Lower leg skin (tissue), 4 donors: ENCODE data around the gene ZBTB42. TPM values are rescaled to one million over a fixed set of nuclear protein-coding genes. Genes with fewer than 3 reads are reported as not detected.

Experiments used
- DNase-seq, 2 donors: peaks; one replicate each; pipeline ENCODE4 v3.0.0-alpha.2; 2019; ENCODE audit warnings: low spot score in 2 of 2
- H3K4me3 ChIP-seq: fragments of 200-600 bp; sonication (generic); 2 replicates; pipeline ENCODE4 v1.5.1; 2017; ENCODE audit warnings: mild to moderate bottlenecking, low read depth; ENCODE audit not compliant: poor library complexity, severe bottlenecking
- POLR2A ChIP-seq, 2 donors: fragments of 450-650 bp; IDR thresholded peaks; one replicate each; pipeline ENCODE4 v1.6.1; 2016 to 2017; ENCODE audit warnings: antibody characterized with exemption in 2 of 2, mild to moderate bottlenecking in 1 of 2, moderate library complexity in 1 of 2
- WGBS, 2 donors: methylation state at CpG; one replicate each; pipeline ENCODE4 v1.1.5; 2018; 5-methylcytosine and 5-hydroxymethylcytosine counted together
- intact Hi-C: fragments of 100-400 bp; cut with DNase I; formaldehyde crosslinking; loops from one replicate; pipeline ENCODE4 v1.15.0; 2023; ENCODE audit warnings: low total_unique reads
- total RNA-seq, 4 donors: library from RNA; depleted of rRNA; stranded (reverse); fragments of >200 nt; gene quantifications; one replicate each; pipeline ENCODE4 v1.1.0, GENCODE V29; 2016
- TF ChIP-seq, protein P1 (sequence below), 3 donors: fragments of 450-650 bp; IDR thresholded peaks; one replicate each; pipeline ENCODE4 v1.5.1; 2016; ENCODE audit warnings: antibody characterized with exemption in 3 of 3, mild to moderate bottlenecking in 3 of 3, moderate library complexity in 2 of 3

Gene ZBTB42
- total RNA-seq, 4 donors from 2014 or later, result 1.6 to 11.9 (median 8.6) TPM

- H3K4me3 ChIP-seq, result no peak overlapping the region
- no peak for DNase-seq
- WGBS, 2 donors, result 93 to 95% methylated on average over 8 of the region's 8 CpGs
- intact Hi-C loops, result no loop called here
- no peak for TF ChIP-seq POLR2A (IDR thresholded peaks at IDR 0.05)
- TF ChIP-seq, protein P1, sequence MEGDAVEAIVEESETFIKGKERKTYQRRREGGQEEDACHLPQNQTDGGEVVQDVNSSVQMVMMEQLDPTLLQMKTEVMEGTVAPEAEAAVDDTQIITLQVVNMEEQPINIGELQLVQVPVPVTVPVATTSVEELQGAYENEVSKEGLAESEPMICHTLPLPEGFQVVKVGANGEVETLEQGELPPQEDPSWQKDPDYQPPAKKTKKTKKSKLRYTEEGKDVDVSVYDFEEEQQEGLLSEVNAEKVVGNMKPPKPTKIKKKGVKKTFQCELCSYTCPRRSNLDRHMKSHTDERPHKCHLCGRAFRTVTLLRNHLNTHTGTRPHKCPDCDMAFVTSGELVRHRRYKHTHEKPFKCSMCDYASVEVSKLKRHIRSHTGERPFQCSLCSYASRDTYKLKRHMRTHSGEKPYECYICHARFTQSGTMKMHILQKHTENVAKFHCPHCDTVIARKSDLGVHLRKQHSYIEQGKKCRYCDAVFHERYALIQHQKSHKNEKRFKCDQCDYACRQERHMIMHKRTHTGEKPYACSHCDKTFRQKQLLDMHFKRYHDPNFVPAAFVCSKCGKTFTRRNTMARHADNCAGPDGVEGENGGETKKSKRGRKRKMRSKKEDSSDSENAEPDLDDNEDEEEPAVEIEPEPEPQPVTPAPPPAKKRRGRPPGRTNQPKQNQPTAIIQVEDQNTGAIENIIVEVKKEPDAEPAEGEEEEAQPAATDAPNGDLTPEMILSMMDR (IDR thresholded peaks at IDR 0.05), result no peak
These were observed 17.2 kb downstream of the ZBTB42 start for GRCh38 chr14:104817930-104818713.

DNA sequence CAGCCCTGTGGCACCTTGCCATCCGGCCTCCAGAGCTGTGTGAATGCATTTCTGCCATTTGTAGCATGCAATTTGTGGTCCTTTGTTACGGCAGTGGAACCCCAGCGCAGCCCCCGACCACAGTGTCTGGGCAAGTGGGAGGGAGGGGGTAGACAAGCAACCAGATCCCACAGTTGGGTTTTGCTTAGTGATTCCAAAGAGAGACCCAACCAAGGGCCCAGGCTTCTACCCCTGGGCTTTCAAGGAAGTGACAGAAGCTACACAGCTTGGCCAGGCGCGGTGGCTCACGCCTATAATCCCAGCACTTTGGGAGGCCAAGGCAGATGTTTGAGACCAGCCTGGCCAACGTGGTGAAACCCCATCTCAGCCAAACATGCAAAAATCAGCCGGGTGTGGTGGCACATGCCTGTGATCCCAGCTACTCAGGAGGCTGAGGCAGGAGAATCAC lies 17.8 kb downstream of the ZBTB42 start:
- 80 to 85% methylated on average over 5 to 9 of the region's 9 CpGs for WGBS, 2 donors
- TF ChIP-seq, protein P1 (IDR thresholded peaks at IDR 0.05), result no peak
- no peak for TF ChIP-seq POLR2A (IDR thresholded peaks at IDR 0.05)
- intact Hi-C loops, result no loop called here
- no peak for DNase-seq
- H3K4me3 ChIP-seq, result no peak overlapping the region

GRCh38 chr14:104819361-104819781 lies 18.5 kb downstream of the ZBTB42 start:
- TF ChIP-seq, protein P1 (IDR thresholded peaks at IDR 0.05), result no peak
- no peak for TF ChIP-seq POLR2A (IDR thresholded peaks at IDR 0.05)
- intact Hi-C loops, result no loop called here
- no peak overlapping the region for H3K4me3 ChIP-seq
- 72 to 81% methylated on average over 9 to 12 of the region's 12 CpGs for WGBS, 2 donors
- no peak for DNase-seq

DNA sequence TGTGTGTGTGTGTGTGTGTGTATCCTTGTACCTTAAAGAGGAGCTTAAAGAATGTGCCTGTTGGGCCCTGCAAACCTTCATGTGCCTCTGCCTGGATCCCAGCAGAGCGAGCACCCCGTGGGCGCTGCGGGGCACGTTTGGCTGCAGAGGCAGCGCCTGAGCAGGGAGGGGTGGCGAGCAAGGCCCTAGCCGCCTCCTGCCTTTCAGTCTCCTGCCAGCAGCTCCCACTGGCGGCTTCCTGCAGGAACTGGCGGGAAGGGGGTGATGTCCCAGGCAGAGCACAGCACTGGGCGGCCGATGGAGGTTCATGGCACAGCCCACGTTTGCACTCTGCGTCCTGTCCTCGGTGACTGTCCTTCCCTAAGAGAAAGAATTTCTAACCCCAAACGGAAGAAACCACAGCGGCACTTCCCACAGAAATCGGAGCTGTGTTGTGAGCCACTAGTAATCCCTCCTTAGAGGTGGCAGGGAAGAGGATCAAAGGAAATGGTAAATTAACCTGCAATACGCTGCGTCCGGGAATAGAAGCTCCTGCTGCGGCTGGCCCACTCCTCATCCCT lies 19.8 kb downstream of the ZBTB42 start:
- H3K4me3 ChIP-seq, result no peak overlapping the region
- intact Hi-C loops, result loop anchor here (5.0 kb wide), 1 partner anchor 48 kb away; no protein-coding TSS in a partner anchor
- WGBS, 2 donors, result 20 to 29% methylated on average over 21 to 22 of the region's 22 CpGs
- no peak for DNase-seq
- TF ChIP-seq, protein P1 (IDR thresholded peaks at IDR 0.05), result no peak
- no peak for TF ChIP-seq POLR2A (IDR thresholded peaks at IDR 0.05)

GRCh38 chr14:104821229-104821945 lies 20.5 kb downstream of the ZBTB42 start:
- intact Hi-C loops, result loop anchor here (5.0 kb wide), 1 partner anchor 49 kb away; no protein-coding TSS in a partner anchor
- 81 to 83% methylated on average over 20 to 23 of the region's 23 CpGs for WGBS, 2 donors
- H3K4me3 ChIP-seq, result no peak overlapping the region
- DNase-seq, result no peak
- TF ChIP-seq, protein P1 (IDR thresholded peaks at IDR 0.05), result no peak
- no peak for TF ChIP-seq POLR2A (IDR thresholded peaks at IDR 0.05)
